K562 (cell line): Measurements from ENCODE around the gene TSTD2. TPM values are rescaled to one million over a fixed set of nuclear protein-coding genes. Genes with fewer than 3 reads are reported as not detected.

ENCODE experiments used
- ATAC-seq: fragments of 200-7000 bp; cut with Tn5 transposase; 3 replicates; pipeline ENCODE4 v1.9.1; 2020; ENCODE audit warnings: moderate library complexity
- BruUV-seq: library from RNA; stranded (reverse); fragments of 400-500 nt; replicated peaks from 2 replicates; lab custom pipeline; 2021; lab: Mats Ljungman, UMichigan
- CTCF ChIA-PET: fragments of 300-600 bp; formaldehyde crosslinking; extraction: SDS; loops from one replicate; lab custom pipeline; 2021; ENCODE audit warnings: low intra/inter-chr PET ratio; lab: Yijun Ruan, JAX
- POLR2A ChIA-PET: fragments of 300-600, 350-650 bp; sonication (Branson Sonifier 250); formaldehyde crosslinking; extraction: SDS; loops from one replicate; lab custom pipeline; 2021; ENCODE audit warnings: antibody characterized with exemption, inconsistent platforms; lab: Yijun Ruan, JAX
- DNase-seq, 4 experiments: peaks; one replicate each; pipeline versions ENCODE4 v3.0.0 to v3.0.0-alpha.2; 2011 to 2018; ENCODE audit warnings: low spot score in 3 of 4, mixed read lengths in 3 of 4; ENCODE audit errors: extremely low read depth in 1 of 4
- FAIRE-seq: peaks from 2 replicates; lab custom pipeline; 2011; peaks lifted over from hg19 to GRCh38; lab: Jason Lieb, UNC
- H2AFZ ChIP-seq: 2 replicates; pipeline ENCODE4 v1.6.0; 2011; ENCODE audit warnings: low read depth, low read length, control low read depth, inconsistent platforms
- H3K27ac ChIP-seq: fragments of 200-600 bp; 3 replicates; pipeline ENCODE4 v1.8.0; 2011; ENCODE audit warnings: low read depth, mild to moderate bottlenecking, control low read depth, inconsistent platforms, low read length, moderate library complexity, mixed read lengths; ENCODE audit errors: extremely low read depth
- H3K27me3 ChIP-seq, 2 experiments: fragments of 300-600 bp in 1 of 2; 2 replicates in 1 of 2; 3 replicates in 1 of 2; pipeline versions ENCODE4 v1.6.0 to v1.8.0; 2011; ENCODE audit warnings: inconsistent platforms in 2 of 2, low read length in 2 of 2, mild to moderate bottlenecking in 1 of 2, mixed read lengths in 1 of 2, moderate library complexity in 1 of 2; ENCODE audit not compliant: control insufficient read depth in 2 of 2, insufficient read depth in 2 of 2
- H3K36me3 ChIP-seq: fragments of 300-600 bp; 3 replicates; pipeline ENCODE4 v1.8.0; 2011; ENCODE audit warnings: mild to moderate bottlenecking, low read length, inconsistent platforms; ENCODE audit not compliant: control insufficient read depth, insufficient read depth
- H3K4me1 ChIP-seq, 2 experiments: fragments of 200-600 bp in 1 of 2; replicated peaks in 1 of 2; 2 replicates in 1 of 2; 3 replicates in 1 of 2; pipeline versions ENCODE4 v1.5.1 to v1.8.0; 2011; ENCODE audit warnings: inconsistent platforms in 2 of 2, low read length in 2 of 2, mild to moderate bottlenecking in 1 of 2, mixed read lengths in 1 of 2, moderate library complexity in 1 of 2; ENCODE audit not compliant: control insufficient read depth in 2 of 2, insufficient read depth in 2 of 2
- H3K4me2 ChIP-seq: 2 replicates; pipeline ENCODE4 v1.6.1; 2011; ENCODE audit warnings: low read length, control low read depth, inconsistent platforms, mixed read lengths; ENCODE audit not compliant: insufficient read depth
- H3K4me3 ChIP-seq: fragments of 200-600 bp; sonication (generic), shearing (Covaris generic); 2 replicates; pipeline ENCODE4 v1.5.1; 2016; ENCODE audit warnings: control low read depth, inconsistent platforms
- H3K79me2 ChIP-seq: fragments of 200-600 bp; 3 replicates; pipeline ENCODE4 v1.8.0; 2011; ENCODE audit warnings: low read length, inconsistent platforms; ENCODE audit not compliant: control insufficient read depth, insufficient read depth
- H3K9ac ChIP-seq, 2 experiments: 2 replicates each; pipeline versions ENCODE4 v1.6.0 to v1.6.1; 2011; ENCODE audit warnings: low read depth in 2 of 2, low read length in 2 of 2, control low read depth in 1 of 2, inconsistent platforms in 1 of 2, mild to moderate bottlenecking in 1 of 2, mixed read lengths in 1 of 2; ENCODE audit not compliant: insufficient read depth in 1 of 2
- H3K9me1 ChIP-seq: one replicate; pipeline ENCODE4 v1.6.0; 2011; ENCODE audit warnings: inconsistent platforms, mild to moderate bottlenecking, low read length, moderate library complexity; ENCODE audit not compliant: control insufficient read depth, insufficient read depth
- H3K9me3 ChIP-seq: replicated peaks from 2 replicates; pipeline ENCODE4 v1.5.1; 2011; ENCODE audit warnings: low read depth, low read length, inconsistent platforms; ENCODE audit not compliant: control insufficient read depth, insufficient read depth
- H4K20me1 ChIP-seq: replicated peaks from 2 replicates; pipeline ENCODE4 v1.6.1; 2011; ENCODE audit warnings: low read length, inconsistent platforms, mixed read lengths; ENCODE audit not compliant: control insufficient read depth, insufficient read depth
- ARHGAP35 ChIP-seq: fragments of 450-650 bp; IDR thresholded peaks from 2 replicates; pipeline ENCODE4 v1.6.1; 2018; ENCODE audit not compliant: partially characterized antibody
- CBX2 ChIP-seq: fragments of 200-600 bp; sonication (generic); IDR thresholded peaks from one replicate; pipeline ENCODE4 v1.6.1; 2012; ENCODE audit warnings: mild to moderate bottlenecking, low read length, inconsistent platforms; ENCODE audit not compliant: insufficient read depth, poor library complexity, severe bottlenecking
- ELF2 ChIP-seq: fragments of 250-450 bp; sonication (Bioruptor Pico); IDR thresholded peaks from 2 replicates; pipeline ENCODE4 v1.5.0; 2021; ENCODE audit warnings: mild to moderate bottlenecking
- GABPB2 ChIP-seq: fragments of 250-450 bp; sonication (Bioruptor Pico); conservative IDR thresholded peaks from 2 replicates; pipeline ENCODE4 v1.5.1; 2021; ENCODE audit warnings: mild to moderate bottlenecking
- PHTF2 ChIP-seq: fragments of 250-450 bp; sonication (Bioruptor Pico); IDR thresholded peaks from 2 replicates; pipeline ENCODE4 v1.5.0; 2021; ENCODE audit warnings: mild to moderate bottlenecking
- WGBS: fragments of 100-300 bp; shearing (Covaris generic); methylation state at CpG from one replicate; pipeline ENCODE4 v1.1.6; 2016; ENCODE audit warnings: low coverage, mixed read lengths; ENCODE audit not compliant: insufficient coverage; ENCODE audit errors: missing lambda C conversion rate; 5-methylcytosine and 5-hydroxymethylcytosine counted together
- in situ Hi-C: fragments of 300-500 bp; cut with MboI; formaldehyde crosslinking; loops from 4 replicates; pipeline ENCODE4 v1.15.0; 2018; ENCODE audit warnings: inconsistent platforms, mixed read lengths
- intact Hi-C: fragments of 100-400 bp; cut with micrococcal nuclease; formaldehyde crosslinking; loops from 2 replicates; pipeline ENCODE4 v1.14.2; 2022
- polyA plus RNA-seq, 8 experiments: library from polyadenylated mRNA; depleted of rRNA in 4 of 8; stranded (reverse) in 5 of 8; unstranded in 3 of 8; fragments of >200 nt; fragmentation: Nextera tagmentation in 2 of 8; fragmentation: Illumina TruSeq in 1 of 8; extraction: Ambion mirVana in 2 of 8; extraction: Trizol in 1 of 8; gene quantifications; 2 replicates each; pipeline versions ENCODE4 v1.2.1 to v1.2.3, GENCODE V29; 2011 to 2014; ENCODE audit warnings: inconsistent platforms in 1 of 8, missing spikeins in 1 of 8
- total RNA-seq, 7 experiments: library from RNA; depleted of rRNA in 6 of 7; stranded (reverse); fragments of >200 nt in 6 of 7; fragmentation: Illumina TruSeq in 2 of 7; extraction: Trizol in 2 of 7; gene quantifications; 2 replicates each; pipeline versions ENCODE4 v1.2.1 to v1.2.3, GENCODE V29; 2011 to 2021; ENCODE audit warnings: low replicate concordance in 1 of 7
- TF ChIP-seq, protein P1 (sequence below), 2 experiments: fragments of 250-450 bp in 1 of 2; fragments of 450-650 bp in 1 of 2; sonication (Bioruptor Pico) in 1 of 2; IDR thresholded peaks; 2 replicates each; pipeline versions ENCODE4 v1.6.1 to v1.8.0; 2016 to 2021; ENCODE audit warnings: mild to moderate bottlenecking in 2 of 2, moderate library complexity in 2 of 2, missing compliant biosample characterization in 1 of 2, missing genetic modification characterization in 1 of 2
- TF ChIP-seq, protein P2 (sequence below): fragments of 250-450 bp; sonication (Bioruptor Pico); IDR thresholded peaks from 2 replicates; pipeline ENCODE4 v1.5.0; 2021; ENCODE audit warnings: mild to moderate bottlenecking, borderline replicate concordance
- TF ChIP-seq, protein P3 (sequence below): sonication (generic); formaldehyde crosslinking; IDR thresholded peaks from 2 replicates; pipeline ENCODE4 v1.8.0; 2022; ENCODE audit warnings: mild to moderate bottlenecking, missing genetic modification reagents
- TF ChIP-seq, protein P4 (sequence below), 2 experiments: fragments of 450-650 bp; formaldehyde crosslinking in 1 of 2; IDR thresholded peaks; 2 replicates each; pipeline versions ENCODE4 v1.4.0 to v1.6.1; 2014 to 2020; ENCODE audit warnings: mild to moderate bottlenecking in 2 of 2, borderline replicate concordance in 1 of 2, low read depth in 1 of 2

TSTD2 gene
- total and polyA plus RNA-seq, 9 of the 15 experiments (the other 6 are each of a cell fraction or from before 2014, with no cell fraction given), result 10.1 to 36.7 (median 19.0) TPM

DNA sequence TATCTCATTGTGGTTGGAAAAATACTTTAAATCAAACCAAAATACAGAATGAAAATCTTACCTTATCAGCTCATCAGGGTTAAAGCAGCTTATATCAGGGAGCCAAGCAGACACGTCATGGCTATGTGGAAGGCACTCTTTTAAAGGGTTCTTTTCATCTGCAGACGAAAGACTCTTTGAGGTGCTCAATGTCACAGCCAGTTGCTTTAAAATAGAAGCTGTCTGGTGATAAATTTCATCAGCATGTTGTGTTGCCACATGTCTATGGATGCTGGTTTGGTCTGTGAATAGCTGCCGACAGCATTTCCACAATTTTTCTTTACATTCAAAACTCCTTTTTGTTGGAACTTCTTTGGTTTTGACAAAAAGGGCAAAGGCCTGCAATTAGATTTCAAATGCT is 7.5 kb downstream of the TSTD2 start:
- ATAC-seq (no peak), DNase-seq (no peak), FAIRE-seq (no peak)
- Histone ChIP-seq H3K36me3 (peaks cover 59% of the 10 kb centered on the region), H3K9me1 (no peaks in the 10 kb centered on the region), H3K4me3 (no peak overlapping the region), H2AFZ (no peak overlapping the region), H3K79me2 (peaks cover 30% of the 10 kb centered on the region), H3K4me2 (no peak overlapping the region), H3K27ac (no peak overlapping the region), H3K9ac (no peak overlapping the region), H4K20me1 (no peaks in the 10 kb centered on the region), H3K27me3 (no peaks in the 10 kb centered on the region), H3K4me1 (no peaks in the 10 kb centered on the region), H3K9me3 (no peaks in the 10 kb centered on the region)
- WGBS, result 94% methylated on average over 3 of the region's 3 CpGs
- ChIA-PET CTCF (no interaction called here), POLR2A (no interaction called here)
- intact Hi-C loops (no loop called here), in situ Hi-C loops (no loop called here)
- BruUV-seq, result no TSS peak
- TF ChIP-seq CBX2, result no peak
- TF ChIP-seq, protein P1, sequence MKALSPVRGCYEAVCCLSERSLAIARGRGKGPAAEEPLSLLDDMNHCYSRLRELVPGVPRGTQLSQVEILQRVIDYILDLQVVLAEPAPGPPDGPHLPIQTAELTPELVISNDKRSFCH (CRISPR knock-in tag; IDR thresholded peaks at IDR 0.05), result no peak
- TF ChIP-seq, protein P1 (tag; IDR thresholded peaks at IDR 0.05), result no peak
- TF ChIP-seq, protein P2, sequence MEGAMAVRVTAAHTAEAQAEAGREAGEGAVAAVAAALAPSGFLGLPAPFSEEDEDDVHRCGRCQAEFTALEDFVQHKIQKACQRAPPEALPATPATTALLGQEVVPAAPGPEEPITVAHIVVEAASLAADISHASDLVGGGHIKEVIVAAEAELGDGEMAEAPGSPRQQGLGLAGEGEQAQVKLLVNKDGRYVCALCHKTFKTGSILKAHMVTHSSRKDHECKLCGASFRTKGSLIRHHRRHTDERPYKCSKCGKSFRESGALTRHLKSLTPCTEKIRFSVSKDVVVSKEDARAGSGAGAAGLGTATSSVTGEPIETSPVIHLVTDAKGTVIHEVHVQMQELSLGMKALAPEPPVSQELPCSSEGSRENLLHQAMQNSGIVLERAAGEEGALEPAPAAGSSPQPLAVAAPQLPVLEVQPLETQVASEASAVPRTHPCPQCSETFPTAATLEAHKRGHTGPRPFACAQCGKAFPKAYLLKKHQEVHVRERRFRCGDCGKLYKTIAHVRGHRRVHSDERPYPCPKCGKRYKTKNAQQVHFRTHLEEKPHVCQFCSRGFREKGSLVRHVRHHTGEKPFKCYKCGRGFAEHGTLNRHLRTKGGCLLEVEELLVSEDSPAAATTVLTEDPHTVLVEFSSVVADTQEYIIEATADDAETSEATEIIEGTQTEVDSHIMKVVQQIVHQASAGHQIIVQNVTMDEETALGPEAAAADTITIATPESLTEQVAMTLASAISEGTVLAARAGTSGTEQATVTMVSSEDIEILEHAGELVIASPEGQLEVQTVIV (CRISPR knock-in tag), result no peak
- TF ChIP-seq ARHGAP35, result no peak
- no peak for TF ChIP-seq ELF2 (CRISPR knock-in tag)
- TF ChIP-seq GABPB2 (CRISPR knock-in tag), result no peak
- TF ChIP-seq, protein P3, sequence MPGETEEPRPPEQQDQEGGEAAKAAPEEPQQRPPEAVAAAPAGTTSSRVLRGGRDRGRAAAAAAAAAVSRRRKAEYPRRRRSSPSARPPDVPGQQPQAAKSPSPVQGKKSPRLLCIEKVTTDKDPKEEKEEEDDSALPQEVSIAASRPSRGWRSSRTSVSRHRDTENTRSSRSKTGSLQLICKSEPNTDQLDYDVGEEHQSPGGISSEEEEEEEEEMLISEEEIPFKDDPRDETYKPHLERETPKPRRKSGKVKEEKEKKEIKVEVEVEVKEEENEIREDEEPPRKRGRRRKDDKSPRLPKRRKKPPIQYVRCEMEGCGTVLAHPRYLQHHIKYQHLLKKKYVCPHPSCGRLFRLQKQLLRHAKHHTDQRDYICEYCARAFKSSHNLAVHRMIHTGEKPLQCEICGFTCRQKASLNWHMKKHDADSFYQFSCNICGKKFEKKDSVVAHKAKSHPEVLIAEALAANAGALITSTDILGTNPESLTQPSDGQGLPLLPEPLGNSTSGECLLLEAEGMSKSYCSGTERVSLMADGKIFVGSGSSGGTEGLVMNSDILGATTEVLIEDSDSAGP, result no peak
- TF ChIP-seq PHTF2 (CRISPR knock-in tag), result no peak
- TF ChIP-seq, protein P4, sequence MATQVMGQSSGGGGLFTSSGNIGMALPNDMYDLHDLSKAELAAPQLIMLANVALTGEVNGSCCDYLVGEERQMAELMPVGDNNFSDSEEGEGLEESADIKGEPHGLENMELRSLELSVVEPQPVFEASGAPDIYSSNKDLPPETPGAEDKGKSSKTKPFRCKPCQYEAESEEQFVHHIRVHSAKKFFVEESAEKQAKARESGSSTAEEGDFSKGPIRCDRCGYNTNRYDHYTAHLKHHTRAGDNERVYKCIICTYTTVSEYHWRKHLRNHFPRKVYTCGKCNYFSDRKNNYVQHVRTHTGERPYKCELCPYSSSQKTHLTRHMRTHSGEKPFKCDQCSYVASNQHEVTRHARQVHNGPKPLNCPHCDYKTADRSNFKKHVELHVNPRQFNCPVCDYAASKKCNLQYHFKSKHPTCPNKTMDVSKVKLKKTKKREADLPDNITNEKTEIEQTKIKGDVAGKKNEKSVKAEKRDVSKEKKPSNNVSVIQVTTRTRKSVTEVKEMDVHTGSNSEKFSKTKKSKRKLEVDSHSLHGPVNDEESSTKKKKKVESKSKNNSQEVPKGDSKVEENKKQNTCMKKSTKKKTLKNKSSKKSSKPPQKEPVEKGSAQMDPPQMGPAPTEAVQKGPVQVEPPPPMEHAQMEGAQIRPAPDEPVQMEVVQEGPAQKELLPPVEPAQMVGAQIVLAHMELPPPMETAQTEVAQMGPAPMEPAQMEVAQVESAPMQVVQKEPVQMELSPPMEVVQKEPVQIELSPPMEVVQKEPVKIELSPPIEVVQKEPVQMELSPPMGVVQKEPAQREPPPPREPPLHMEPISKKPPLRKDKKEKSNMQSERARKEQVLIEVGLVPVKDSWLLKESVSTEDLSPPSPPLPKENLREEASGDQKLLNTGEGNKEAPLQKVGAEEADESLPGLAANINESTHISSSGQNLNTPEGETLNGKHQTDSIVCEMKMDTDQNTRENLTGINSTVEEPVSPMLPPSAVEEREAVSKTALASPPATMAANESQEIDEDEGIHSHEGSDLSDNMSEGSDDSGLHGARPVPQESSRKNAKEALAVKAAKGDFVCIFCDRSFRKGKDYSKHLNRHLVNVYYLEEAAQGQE (IDR thresholded peaks at IDR 0.05; ENCODE audit: borderline replicate concordance), result no peak
- TF ChIP-seq, protein P4 (CRISPR knock-in tag; IDR thresholded peaks at IDR 0.05; ENCODE audit: low read depth), result no peak
